Stimulated activated CD4-positive, alpha-beta T cell treated with anti-CD3 and anti-CD28 coated beads, Interleukin-4, amount 100 ng/mL, for 1 hour (primary cell): ENCODE measurements around the gene MYCBPAP.
"Not testable (repeated sequence)": the region's sequence is repeated elsewhere in the genome, so short reads cannot be mapped to it uniquely, and the experiment has no call there.

Experiments
- DNase-seq: peaks from one replicate; pipeline ENCODE4 v3.0.0-alpha.2; 2020

MYCBPAP gene

GRCh38 chr17:50472286-50472685 is 36.0 kb upstream of the MYCBPAP start:
- no peak for DNase-seq

GRCh38 chr17:50472761-50473161 is 35.5 kb upstream of the MYCBPAP start:
- DNase-seq, result not testable (repeated sequence)

DNA sequence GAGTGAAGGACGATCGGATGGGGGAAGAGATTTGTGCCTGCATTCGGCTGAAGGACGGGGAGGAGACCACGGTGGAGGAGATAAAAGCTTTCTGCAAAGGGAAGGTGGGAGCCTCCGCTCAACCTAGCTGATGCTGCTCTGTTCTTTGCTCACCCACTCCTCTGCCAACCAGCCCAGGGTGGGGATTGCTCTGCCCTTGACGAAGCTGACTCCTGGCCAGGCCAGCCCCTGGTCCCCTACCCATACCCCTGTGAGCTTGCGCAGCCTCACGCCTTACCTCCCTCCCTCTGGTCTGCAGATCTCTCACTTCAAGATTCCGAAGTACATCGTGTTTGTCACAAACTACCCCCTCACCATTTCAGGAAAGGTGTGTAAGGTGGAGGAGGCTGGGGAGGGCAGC is 34.3 kb upstream of the MYCBPAP start:
- no peak for DNase-seq

DNA sequence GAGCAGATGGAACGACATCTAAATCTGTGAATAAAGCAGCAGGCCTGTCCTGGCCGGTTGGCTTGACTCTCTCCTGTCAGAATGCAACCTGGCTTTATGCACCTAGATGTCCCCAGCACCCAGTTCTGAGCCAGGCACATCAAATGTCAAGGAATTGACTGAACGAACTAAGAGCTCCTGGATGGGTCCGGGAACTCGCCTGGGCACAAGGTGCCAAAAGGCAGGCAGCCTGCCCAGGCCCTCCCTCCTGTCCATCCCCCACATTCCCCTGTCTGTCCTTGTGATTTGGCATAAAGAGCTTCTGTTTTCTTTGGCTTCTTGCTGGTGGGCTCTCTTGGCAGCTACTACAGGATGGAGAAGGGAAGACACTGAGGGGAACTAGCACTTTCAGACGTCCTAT is 33.7 kb upstream of the MYCBPAP start:
- DNase-seq, result no peak

- DNase-seq, result no peak
Measured at GRCh38 chr17:50475362-50475761, 32.9 kb upstream of the MYCBPAP start.

GRCh38 chr17:50475775-50476544 is 32.3 kb upstream of the MYCBPAP start:
- not testable (repeated sequence) for DNase-seq

DNA sequence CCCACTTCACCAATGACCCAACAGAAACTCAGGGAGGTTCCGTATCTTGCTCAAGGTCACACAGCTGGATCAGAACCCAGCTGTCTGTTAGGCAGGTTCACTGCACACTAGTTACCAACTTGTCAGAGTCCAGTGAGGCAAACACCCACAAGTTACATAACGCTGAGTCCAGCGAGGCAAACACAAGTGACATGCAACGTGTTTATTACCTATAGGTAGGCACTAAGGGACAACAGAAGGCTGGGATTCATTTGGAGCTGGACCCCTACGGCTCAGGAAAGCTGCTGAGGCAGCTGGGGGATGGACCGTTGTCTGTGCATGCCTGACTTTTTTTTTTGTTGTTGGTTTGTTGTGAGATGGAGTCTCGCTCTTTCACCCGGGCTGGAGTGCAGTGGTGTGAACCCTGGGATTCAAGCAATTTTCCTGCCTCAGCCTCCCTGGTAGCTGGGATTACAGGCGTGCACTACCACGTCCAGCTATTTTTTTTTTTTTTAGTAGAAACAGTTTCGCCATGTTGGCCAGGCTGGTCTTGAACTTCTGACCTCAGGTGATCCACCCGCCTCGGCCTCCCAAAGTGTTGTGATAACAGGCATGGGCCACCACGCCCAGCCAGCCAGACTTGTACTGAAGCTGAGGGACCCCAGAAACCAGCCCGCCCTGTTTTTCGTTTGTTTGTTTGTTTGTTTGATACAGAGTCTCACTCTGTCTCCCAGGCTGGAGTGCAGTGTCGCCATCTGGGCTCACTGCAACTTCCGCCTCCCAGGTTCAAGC is 31.5 kb upstream of the MYCBPAP start:
- no peak for DNase-seq

DNA sequence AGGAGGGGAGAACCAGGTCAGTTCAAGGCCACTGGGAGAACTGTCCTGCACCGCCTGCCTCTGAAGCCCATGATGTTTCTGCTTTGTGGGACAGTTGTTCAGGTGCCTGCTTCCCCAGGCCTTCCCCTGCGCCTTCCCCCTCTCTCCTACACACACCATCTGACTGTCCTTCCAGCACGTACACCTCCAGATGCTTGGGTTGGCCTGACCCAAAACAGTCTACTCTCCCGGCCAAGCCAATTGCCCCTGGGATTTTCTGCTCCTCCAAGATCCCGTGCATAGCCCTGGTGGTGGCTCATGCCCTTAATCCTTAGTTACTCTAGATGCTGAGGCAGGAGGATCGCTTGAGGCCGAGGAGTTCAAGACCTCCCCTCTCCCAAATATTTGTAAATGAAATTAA is 30.3 kb upstream of the MYCBPAP start:
- DNase-seq, result no peak

DNA sequence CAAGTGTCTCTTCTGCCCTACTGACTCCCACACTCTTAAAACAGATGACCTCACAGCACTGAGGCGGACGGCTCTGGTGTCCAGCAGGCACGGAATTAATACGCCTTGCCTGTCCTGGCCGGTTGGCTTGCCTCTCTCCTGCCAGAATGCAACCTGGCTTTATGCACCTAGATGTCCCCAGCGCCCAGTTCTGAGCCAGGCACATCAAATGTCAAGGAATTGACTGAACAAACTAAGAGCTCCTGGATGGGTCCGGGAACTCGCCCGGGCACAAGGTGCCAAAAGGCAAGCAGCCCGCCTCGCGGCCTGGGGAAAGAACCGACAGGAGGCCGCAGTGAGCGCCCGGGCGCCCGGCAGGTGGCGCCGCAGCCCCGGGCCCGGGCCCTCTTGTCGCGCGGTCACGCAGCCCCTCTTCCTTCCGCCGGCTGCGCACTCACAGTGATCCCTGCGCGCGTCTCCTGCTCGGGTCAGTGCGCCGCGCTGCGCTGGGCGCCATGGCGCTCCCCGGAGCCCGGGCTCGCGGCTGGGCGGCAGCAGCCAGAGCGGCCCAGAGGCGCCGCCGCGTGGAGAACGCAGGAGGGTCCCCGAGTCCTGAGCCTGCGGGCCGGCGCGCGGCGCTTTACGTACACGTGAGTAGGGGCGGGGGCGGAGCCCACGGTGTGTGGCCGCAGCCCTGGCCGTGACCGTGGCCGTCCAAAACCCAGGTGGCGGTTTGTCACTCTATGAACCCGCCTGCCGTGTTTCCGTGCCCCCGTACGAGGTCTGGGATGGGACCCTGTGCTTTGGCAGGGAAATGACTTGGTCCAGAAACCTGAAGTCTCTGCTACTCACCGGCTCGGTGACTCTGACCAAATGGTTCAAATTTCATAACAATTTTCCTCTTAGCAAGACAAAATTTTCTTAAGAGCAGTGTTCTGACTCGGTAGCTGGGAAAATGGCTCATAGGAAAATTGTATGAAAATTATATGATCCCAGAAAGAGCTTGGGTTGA is 29.6 kb upstream of the MYCBPAP start, which contains the start of gene RSAD1:
TSS of gene RSAD1 (plus strand) at position 470 of the 991 bp plus-strand sequence. CDS start at position 495, 25 bp downstream.
- DNase-seq, result peak; percentile 86

- DNase-seq, result peak; percentile 70
Measured at GRCh38 chr17:50479522-50480141, 28.6 kb upstream of the MYCBPAP start.

GRCh38 chr17:50480142-50480764 is 28.0 kb upstream of the MYCBPAP start:
- DNase-seq, result no peak

DNA sequence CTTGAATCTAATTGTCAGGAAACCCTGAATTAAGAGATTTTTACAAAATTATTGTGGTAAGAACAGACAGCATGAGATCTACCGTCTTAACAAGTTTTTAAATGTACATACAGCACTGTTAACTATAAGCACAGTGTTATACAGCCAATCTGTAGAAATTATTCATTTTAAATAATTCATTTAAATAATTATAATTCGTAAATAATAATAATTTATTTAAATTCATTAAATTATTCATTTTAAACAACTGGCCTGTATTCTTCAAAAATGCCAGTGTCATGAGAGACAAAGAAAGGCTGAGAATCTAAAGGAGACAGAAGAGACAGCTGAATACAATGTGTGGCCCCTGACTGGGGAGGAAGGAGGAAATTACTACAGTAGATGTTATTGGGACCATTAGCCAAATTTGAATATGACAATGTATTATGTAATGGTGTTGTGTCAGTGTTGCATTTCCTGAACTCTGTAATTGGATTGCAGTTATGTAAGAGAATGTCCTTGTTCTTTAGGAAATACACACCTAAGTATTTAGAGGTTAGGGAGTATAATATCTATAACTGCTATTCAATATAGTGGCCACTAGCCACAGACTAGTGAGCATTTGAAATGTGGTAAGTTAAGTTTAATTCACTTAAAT is 27.3 kb upstream of the MYCBPAP start:
- DNase-seq, result no peak

DNA sequence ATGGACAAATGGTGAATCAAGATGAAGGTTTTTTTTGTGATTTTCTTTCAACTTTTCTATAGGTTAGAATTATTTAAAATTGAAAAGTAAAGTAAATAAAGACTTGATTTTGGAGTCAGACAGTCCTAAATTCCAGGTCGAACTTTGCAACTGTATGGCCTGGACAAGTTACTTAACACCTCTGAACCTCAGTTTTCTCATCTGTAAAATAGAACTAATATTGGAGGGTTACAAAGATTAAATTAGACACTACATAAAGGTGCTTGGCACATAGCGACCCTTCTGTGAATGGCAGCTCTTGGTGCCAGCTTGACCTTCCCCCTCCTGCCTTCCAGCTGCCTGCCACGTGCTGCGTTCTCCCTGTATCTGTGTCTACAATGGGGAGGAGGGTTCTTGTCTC is 26.6 kb upstream of the MYCBPAP start:
- DNase-seq, result no peak

GRCh38 chr17:50482110-50482509 is 26.1 kb upstream of the MYCBPAP start:
- DNase-seq, result no peak

DNA sequence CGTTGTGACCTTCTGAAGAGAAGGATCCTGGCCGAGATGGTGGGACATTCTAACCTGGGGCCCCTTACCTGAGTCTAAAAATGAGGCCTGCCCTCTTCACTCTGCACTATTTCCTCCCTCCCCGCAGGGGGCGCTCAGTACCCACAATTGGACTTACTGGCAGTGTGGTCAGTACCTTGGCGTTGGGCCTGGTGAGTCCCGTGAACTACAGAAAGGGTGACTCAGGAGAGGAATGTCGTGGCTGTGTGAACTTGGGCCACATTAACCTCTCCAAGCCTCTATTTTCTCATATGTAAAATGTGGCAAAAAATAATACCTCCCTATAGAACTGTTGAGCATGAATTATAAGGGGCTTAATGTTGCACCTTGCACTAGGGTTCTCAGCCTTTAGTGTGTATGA is 25.7 kb upstream of the MYCBPAP start:
- peak; percentile 73 for DNase-seq

DNA sequence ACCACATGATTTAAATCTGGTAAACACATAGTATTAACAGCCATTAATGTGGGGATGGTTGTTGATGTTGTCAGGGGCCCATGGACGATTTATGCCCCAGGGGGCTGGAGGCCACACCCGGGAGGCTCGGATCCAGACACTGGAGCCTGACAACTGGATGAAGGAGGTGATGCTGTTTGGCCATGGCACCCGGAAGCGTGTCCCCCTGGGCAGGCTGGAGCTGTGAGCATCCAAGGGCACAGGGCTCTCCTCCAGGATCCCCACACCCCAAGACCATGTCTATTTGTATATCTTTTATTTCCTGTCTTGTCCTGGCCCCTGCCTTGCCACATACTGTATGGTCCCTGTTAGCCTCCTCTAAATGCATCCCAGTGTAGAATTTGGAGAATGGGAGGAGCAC is 25.0 kb upstream of the MYCBPAP start:
- no peak for DNase-seq

DNA sequence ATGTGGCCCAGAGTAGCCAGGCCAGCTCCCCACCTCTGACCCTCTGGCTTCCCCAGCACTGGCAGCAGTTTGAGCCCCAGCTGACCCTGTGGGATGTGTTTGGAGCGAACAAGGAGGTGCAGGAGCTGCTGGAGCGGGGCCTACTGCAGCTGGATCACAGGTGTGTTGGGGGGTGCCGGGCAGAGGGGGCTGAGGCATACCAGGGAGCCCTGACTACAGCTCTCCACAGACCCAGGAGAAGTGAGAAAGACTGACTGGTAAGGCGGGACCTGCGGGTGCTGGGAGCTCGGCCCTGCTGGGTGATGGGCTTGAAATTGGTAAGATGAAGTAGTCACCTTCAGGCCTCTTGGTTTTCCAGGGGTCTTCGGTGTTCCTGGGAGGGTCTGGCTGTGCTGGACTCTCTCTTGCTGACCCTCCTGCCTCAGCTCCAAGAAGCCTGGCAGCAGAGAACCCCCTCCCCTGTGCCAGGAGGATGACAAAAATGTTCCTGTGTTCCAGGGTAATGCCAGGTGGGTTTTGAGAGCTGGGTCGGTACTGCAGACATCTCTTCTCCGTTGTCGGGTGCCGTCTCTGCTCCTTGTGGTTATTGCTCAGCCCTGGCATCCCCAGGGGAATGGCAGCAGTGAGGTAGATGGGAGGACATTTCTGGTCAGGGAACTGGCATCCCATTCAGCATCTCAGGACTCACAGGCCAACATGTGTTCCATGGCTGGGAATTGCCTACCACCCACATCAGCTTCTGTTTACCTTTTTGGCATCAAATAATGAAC is 23.7 kb upstream of the MYCBPAP start:
- no peak for DNase-seq

GRCh38 chr17:50487213-50488096 is 20.8 kb upstream of the MYCBPAP start:
- DNase-seq, result no peak

GRCh38 chr17:50488880-50489279 is 19.4 kb upstream of the MYCBPAP start:
- DNase-seq, result no peak

DNA sequence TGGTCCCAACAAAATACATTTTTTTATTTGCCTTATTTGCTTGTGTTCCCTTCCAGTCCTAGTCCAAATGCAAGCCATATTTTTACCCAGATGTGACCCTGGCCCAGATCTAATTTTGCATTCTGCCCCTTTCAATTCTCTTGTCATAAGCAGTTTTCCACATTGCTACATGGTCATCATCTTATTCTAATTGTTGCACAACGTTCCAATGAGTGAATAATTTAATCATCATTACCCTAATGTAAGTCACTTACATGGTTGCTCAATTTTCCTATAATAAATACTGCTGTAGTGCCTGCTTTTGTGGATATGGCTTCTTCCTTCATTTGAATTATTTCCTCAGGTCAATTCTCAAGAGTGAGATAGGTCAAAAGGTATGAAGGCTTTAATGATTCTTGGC is 16.7 kb upstream of the MYCBPAP start:
- DNase-seq, result no peak
